HepG2 (cell line): ENCODE results near the gene MLLT10. TPM values are rescaled to one million over a fixed set of nuclear protein-coding genes. Genes with fewer than 3 reads are reported as not detected.

Experiments
- BORCS8-MEF2B ChIP-seq: sonication (generic); formaldehyde crosslinking; IDR thresholded peaks from 2 replicates; pipeline ENCODE4 v1.8.0; 2022; ENCODE audit warnings: mild to moderate bottlenecking, missing genetic modification reagents
- FLYWCH1 ChIP-seq: sonication (generic); formaldehyde crosslinking; IDR thresholded peaks from 2 replicates; pipeline ENCODE4 v1.8.1; 2023; ENCODE audit warnings: mild to moderate bottlenecking, missing genetic modification reagents
- FOSL1 ChIP-seq: sonication (generic); formaldehyde crosslinking; IDR thresholded peaks from 2 replicates; pipeline ENCODE4 v1.9.0; 2021; ENCODE audit warnings: missing genetic modification reagents, borderline replicate concordance
- FOXP1 ChIP-seq, 2 experiments: fragments of 450-650 bp in 1 of 2; IDR thresholded peaks; 2 replicates each; pipeline ENCODE4 v1.6.1; 2017 to 2018; ENCODE audit warnings: antibody characterized with exemption in 1 of 2
- MEIS1 ChIP-seq: sonication (generic); formaldehyde crosslinking; IDR thresholded peaks from 2 replicates; pipeline ENCODE4 v1.9.0; 2021; ENCODE audit warnings: mild to moderate bottlenecking, missing genetic modification reagents, moderate library complexity, borderline replicate concordance
- NFIB ChIP-seq: sonication (generic); formaldehyde crosslinking; IDR thresholded peaks from 2 replicates; pipeline ENCODE4 v1.9.0; 2021; ENCODE audit warnings: missing genetic modification reagents, mild to moderate bottlenecking, borderline replicate concordance
- POLR2AphosphoS2 ChIP-seq: IDR thresholded peaks from 2 replicates; pipeline ENCODE4 v1.6.1; 2011; ENCODE audit warnings: low read depth, low read length, improper control_type of control experiment
- SALL2 ChIP-seq: sonication (generic); formaldehyde crosslinking; IDR thresholded peaks from 2 replicates; pipeline ENCODE4 v1.8.1; 2023; ENCODE audit warnings: mild to moderate bottlenecking, missing genetic modification reagents, inconsistent platforms
- SETDB1 ChIP-seq: sonication (generic); formaldehyde crosslinking; IDR thresholded peaks from 2 replicates; pipeline ENCODE4 v1.5.1; 2020; ENCODE audit warnings: missing genetic modification reagents, mild to moderate bottlenecking, borderline replicate concordance
- SIN3B ChIP-seq: fragments of 150-350 bp; IDR thresholded peaks from 2 replicates; pipeline ENCODE4 v1.6.1; 2014; ENCODE audit warnings: low read length
- ZMYM4 ChIP-seq: sonication (generic); formaldehyde crosslinking; IDR thresholded peaks from 2 replicates; pipeline ENCODE4 v1.8.1; 2023; ENCODE audit warnings: mild to moderate bottlenecking, missing genetic modification reagents
- ZNF10 ChIP-seq: sonication (generic); formaldehyde crosslinking; IDR thresholded peaks from 2 replicates; pipeline ENCODE4 v1.4.0; 2020; ENCODE audit warnings: mild to moderate bottlenecking, low read depth, missing genetic modification reagents, borderline replicate concordance
- ZNF101 ChIP-seq: sonication (generic); formaldehyde crosslinking; IDR thresholded peaks from 2 replicates; pipeline ENCODE4 v1.4.0; 2020; ENCODE audit warnings: mild to moderate bottlenecking, low read depth, missing genetic modification reagents, borderline replicate concordance
- ZNF350 ChIP-seq: sonication (generic); formaldehyde crosslinking; IDR thresholded peaks from 2 replicates; pipeline ENCODE4 v1.4.0; 2020; ENCODE audit warnings: mild to moderate bottlenecking, low read depth, missing genetic modification reagents, borderline replicate concordance
- ZNF709 ChIP-seq: sonication (generic); formaldehyde crosslinking; IDR thresholded peaks from 2 replicates; pipeline ENCODE4 v1.5.0; 2020; ENCODE audit warnings: mild to moderate bottlenecking, missing genetic modification reagents
- ZNF747 ChIP-seq: sonication (generic); formaldehyde crosslinking; IDR thresholded peaks from 2 replicates; pipeline ENCODE4 v1.8.1; 2023; ENCODE audit warnings: missing genetic modification reagents, mild to moderate bottlenecking, borderline replicate concordance
- polyA plus RNA-seq, 8 experiments: library from polyadenylated mRNA; depleted of rRNA in 3 of 8; stranded (reverse) in 7 of 8; unstranded in 1 of 8; fragments of >200 nt; fragmentation: Illumina TruSeq in 4 of 8; extraction: Trizol in 4 of 8; gene quantifications; 2 replicates each; pipeline versions ENCODE4 v1.2.1 to v1.2.3, GENCODE V29; 2011 to 2016; ENCODE audit warnings: low read depth in 4 of 8, missing spikeins in 1 of 8, mixed read lengths in 1 of 8; ENCODE audit not compliant: insufficient read depth in 1 of 8
- total RNA-seq, 5 experiments: library from RNA; depleted of rRNA; stranded (reverse); fragments of >200 nt; fragmentation: Illumina TruSeq; extraction: Trizol; gene quantifications; 2 replicates each; pipeline ENCODE4 v1.2.3, GENCODE V29; 2016; ENCODE audit warnings: low read depth in 1 of 5
- TF ChIP-seq, protein P1 (sequence below): sonication (generic); formaldehyde crosslinking; IDR thresholded peaks from 2 replicates; pipeline ENCODE4 v1.4.0; 2020; ENCODE audit warnings: mild to moderate bottlenecking, missing genetic modification reagents, borderline replicate concordance
- TF ChIP-seq, protein P2 (sequence below): sonication (generic); formaldehyde crosslinking; IDR thresholded peaks from 2 replicates; pipeline ENCODE4 v1.9.0; 2021; ENCODE audit warnings: mild to moderate bottlenecking, missing genetic modification reagents
- TF ChIP-seq, protein P3 (sequence below): sonication (generic); formaldehyde crosslinking; IDR thresholded peaks from 2 replicates; pipeline ENCODE4 v1.4.0; 2020; ENCODE audit warnings: missing genetic modification reagents, mild to moderate bottlenecking, borderline replicate concordance

Gene MLLT10
- total and polyA plus RNA-seq, 2 of the 13 experiments (the other 11 are each of a cell fraction or from before 2014, with no cell fraction given), result 51.3 to 84.1 TPM

DNA sequence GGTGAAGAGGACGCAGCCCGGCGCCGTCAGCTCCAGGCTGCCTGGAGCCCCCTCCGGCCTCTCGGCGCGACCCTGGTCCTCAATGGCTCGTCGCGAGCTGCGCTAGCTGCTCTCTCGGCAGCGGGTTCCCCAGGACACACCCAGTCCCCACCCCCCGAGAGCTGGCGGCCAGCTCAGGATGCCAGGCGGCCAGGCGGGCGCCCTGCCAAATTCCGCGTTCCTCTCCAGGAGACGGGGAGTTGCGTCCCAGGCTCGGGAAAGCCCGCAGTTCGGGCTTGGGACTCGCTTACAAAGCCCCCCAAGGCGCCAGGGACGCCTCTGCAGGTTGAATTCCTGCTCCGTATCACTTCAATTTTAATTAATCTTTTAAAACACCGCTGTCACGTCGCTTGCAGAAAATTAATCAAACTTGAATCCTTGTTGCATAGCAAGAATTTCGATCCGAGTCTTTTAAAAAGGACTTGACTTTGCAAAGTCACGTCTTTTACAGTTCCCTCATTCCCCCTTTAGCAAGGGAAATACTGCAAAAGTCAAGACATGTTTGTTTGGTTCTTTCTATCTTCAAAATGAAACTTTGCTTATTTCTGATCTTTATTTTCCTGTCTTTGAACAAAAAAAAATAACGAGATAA is 36.7 kb upstream of the MLLT10 start (continued):
- no peak for TF ChIP-seq ZNF747 (CRISPR knock-in tag)
- peak; percentile 67; the same call in 1 of the 2 replicates for TF ChIP-seq ZNF350
- no peak for TF ChIP-seq FOSL1 (CRISPR knock-in tag)
- TF ChIP-seq, protein P1, sequence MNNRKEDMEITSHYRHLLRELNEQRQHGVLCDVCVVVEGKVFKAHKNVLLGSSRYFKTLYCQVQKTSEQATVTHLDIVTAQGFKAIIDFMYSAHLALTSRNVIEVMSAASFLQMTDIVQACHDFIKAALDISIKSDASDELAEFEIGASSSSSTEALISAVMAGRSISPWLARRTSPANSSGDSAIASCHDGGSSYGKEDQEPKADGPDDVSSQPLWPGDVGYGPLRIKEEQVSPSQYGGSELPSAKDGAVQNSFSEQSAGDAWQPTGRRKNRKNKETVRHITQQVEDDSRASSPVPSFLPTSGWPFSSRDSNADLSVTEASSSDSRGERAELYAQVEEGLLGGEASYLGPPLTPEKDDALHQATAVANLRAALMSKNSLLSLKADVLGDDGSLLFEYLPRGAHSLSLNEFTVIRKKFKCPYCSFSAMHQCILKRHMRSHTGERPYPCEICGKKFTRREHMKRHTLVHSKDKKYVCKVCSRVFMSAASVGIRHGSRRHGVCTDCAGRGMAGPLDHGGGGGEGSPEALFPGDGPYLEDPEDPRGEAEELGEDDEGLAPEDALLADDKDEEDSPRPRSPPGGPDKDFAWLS (CRISPR knock-in tag), result no peak
- TF ChIP-seq BORCS8-MEF2B (CRISPR knock-in tag), result peak; percentile 69; the same call in 1 of the 2 replicates
- TF ChIP-seq SIN3B, result no peak
- TF ChIP-seq MEIS1, result no peak
- no peak for TF ChIP-seq ZNF10 (CRISPR knock-in tag)
- peak; percentile 54; the same call in 1 of the 2 replicates for TF ChIP-seq ZMYM4 (CRISPR knock-in tag)
- no peak for TF ChIP-seq SETDB1 (CRISPR knock-in tag)
- no peak for TF ChIP-seq FLYWCH1 (CRISPR knock-in tag)
- TF ChIP-seq POLR2AphosphoS2, result no peak
- TF ChIP-seq SALL2 (CRISPR knock-in tag), result no peak
- no peak for TF ChIP-seq NFIB (CRISPR knock-in tag)
- 0 out of 2 replicates have a peak, but pooled peaks have one; percentile 11 for TF ChIP-seq ZNF709 (CRISPR knock-in tag)
- TF ChIP-seq FOXP1 (IDR thresholded peaks at IDR 0.05), result no peak
- TF ChIP-seq FOXP1 (CRISPR knock-in tag; IDR thresholded peaks at IDR 0.05), result no peak
- no peak for TF ChIP-seq ZNF101 (CRISPR knock-in tag)
- TF ChIP-seq, protein P2, sequence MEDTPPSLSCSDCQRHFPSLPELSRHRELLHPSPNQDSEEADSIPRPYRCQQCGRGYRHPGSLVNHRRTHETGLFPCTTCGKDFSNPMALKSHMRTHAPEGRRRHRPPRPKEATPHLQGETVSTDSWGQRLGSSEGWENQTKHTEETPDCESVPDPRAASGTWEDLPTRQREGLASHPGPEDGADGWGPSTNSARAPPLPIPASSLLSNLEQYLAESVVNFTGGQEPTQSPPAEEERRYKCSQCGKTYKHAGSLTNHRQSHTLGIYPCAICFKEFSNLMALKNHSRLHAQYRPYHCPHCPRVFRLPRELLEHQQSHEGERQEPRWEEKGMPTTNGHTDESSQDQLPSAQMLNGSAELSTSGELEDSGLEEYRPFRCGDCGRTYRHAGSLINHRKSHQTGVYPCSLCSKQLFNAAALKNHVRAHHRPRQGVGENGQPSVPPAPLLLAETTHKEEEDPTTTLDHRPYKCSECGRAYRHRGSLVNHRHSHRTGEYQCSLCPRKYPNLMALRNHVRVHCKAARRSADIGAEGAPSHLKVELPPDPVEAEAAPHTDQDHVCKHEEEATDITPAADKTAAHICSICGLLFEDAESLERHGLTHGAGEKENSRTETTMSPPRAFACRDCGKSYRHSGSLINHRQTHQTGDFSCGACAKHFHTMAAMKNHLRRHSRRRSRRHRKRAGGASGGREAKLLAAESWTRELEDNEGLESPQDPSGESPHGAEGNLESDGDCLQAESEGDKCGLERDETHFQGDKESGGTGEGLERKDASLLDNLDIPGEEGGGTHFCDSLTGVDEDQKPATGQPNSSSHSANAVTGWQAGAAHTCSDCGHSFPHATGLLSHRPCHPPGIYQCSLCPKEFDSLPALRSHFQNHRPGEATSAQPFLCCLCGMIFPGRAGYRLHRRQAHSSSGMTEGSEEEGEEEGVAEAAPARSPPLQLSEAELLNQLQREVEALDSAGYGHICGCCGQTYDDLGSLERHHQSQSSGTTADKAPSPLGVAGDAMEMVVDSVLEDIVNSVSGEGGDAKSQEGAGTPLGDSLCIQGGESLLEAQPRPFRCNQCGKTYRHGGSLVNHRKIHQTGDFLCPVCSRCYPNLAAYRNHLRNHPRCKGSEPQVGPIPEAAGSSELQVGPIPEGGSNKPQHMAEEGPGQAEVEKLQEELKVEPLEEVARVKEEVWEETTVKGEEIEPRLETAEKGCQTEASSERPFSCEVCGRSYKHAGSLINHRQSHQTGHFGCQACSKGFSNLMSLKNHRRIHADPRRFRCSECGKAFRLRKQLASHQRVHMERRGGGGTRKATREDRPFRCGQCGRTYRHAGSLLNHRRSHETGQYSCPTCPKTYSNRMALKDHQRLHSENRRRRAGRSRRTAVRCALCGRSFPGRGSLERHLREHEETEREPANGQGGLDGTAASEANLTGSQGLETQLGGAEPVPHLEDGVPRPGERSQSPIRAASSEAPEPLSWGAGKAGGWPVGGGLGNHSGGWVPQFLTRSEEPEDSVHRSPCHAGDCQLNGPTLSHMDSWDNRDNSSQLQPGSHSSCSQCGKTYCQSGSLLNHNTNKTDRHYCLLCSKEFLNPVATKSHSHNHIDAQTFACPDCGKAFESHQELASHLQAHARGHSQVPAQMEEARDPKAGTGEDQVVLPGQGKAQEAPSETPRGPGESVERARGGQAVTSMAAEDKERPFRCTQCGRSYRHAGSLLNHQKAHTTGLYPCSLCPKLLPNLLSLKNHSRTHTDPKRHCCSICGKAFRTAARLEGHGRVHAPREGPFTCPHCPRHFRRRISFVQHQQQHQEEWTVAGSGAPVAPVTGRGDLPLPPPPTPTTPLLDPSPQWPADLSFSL (CRISPR knock-in tag), result no peak; the same call in 1 of the 2 replicates
- TF ChIP-seq, protein P3, sequence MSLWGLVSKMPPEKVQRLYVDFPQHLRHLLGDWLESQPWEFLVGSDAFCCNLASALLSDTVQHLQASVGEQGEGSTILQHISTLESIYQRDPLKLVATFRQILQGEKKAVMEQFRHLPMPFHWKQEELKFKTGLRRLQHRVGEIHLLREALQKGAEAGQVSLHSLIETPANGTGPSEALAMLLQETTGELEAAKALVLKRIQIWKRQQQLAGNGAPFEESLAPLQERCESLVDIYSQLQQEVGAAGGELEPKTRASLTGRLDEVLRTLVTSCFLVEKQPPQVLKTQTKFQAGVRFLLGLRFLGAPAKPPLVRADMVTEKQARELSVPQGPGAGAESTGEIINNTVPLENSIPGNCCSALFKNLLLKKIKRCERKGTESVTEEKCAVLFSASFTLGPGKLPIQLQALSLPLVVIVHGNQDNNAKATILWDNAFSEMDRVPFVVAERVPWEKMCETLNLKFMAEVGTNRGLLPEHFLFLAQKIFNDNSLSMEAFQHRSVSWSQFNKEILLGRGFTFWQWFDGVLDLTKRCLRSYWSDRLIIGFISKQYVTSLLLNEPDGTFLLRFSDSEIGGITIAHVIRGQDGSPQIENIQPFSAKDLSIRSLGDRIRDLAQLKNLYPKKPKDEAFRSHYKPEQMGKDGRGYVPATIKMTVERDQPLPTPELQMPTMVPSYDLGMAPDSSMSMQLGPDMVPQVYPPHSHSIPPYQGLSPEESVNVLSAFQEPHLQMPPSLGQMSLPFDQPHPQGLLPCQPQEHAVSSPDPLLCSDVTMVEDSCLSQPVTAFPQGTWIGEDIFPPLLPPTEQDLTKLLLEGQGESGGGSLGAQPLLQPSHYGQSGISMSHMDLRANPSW (CRISPR knock-in tag), result no peak
